Activated CD4-positive, alpha-beta T cell treated with anti-CD3 and anti-CD28 coated beads, Interleukin-2, amount 50 U/mL, for 24 hours (primary cell): ENCODE measurements around the gene IFT27.

Source experiments
- DNase-seq, 2 donors: peaks; one replicate each; pipeline ENCODE4 v3.0.0-alpha.2; 2020; ENCODE audit warnings: low read depth in 1 of 2, low spot score in 1 of 2

The IFT27 gene

GRCh38 chr22:36775964-36776669 lies at the start of gene IFT27:
Gene IFT27, minus strand, starts transcription at chr22:36776119. Its CDS starts 412 bp downstream, at chr22:36775707.
- DNase-seq: peak; percentile 86 to 98

- no peak for DNase-seq
Observed at GRCh38 chr22:36824655-36825054, 48.7 kb upstream of the IFT27 start.

GRCh38 chr22:36823186-36823839 lies 47.4 kb upstream of the IFT27 start:
- no peak for DNase-seq

GRCh38 chr22:36822581-36822980 lies 46.7 kb upstream of the IFT27 start:
- no peak for DNase-seq

- DNase-seq: no peak
Observed at GRCh38 chr22:36819112-36819511, 43.2 kb upstream of the IFT27 start.

GRCh38 chr22:36818010-36818642 lies 42.2 kb upstream of the IFT27 start:
- no peak for DNase-seq

- DNase-seq: no peak
Observed at GRCh38 chr22:36817525-36817848, 41.6 kb upstream of the IFT27 start.

GRCh38 chr22:36816636-36817524 lies 41.0 kb upstream of the IFT27 start, which contains the start of gene PVALB:
Gene PVALB, minus strand, starts transcription at chr22:36817035. Its CDS starts 30 bp downstream, at chr22:36817005.
- DNase-seq: no peak

- DNase-seq: no peak
Observed at GRCh38 chr22:36816339-36816635, 40.4 kb upstream of the IFT27 start.

GRCh38 chr22:36815558-36816338 lies 39.8 kb upstream of the IFT27 start:
- no peak for DNase-seq

GRCh38 chr22:36814801-36815200 lies 38.9 kb upstream of the IFT27 start:
- no peak for DNase-seq

GRCh38 chr22:36811094-36811800 lies 35.3 kb upstream of the IFT27 start:
- DNase-seq: no peak

- no peak for DNase-seq
Observed at GRCh38 chr22:36809351-36809750, 33.4 kb upstream of the IFT27 start.

GRCh38 chr22:36808721-36809344 lies 32.9 kb upstream of the IFT27 start:
- DNase-seq: no peak

GRCh38 chr22:36807627-36808026 lies 31.7 kb upstream of the IFT27 start:
- no peak for DNase-seq

- no peak for DNase-seq
Observed at GRCh38 chr22:36806835-36807234, 30.9 kb upstream of the IFT27 start.

- DNase-seq: no peak
Observed at GRCh38 chr22:36803358-36803757, 27.4 kb upstream of the IFT27 start.

- no peak for DNase-seq
Observed at GRCh38 chr22:36798674-36799066, 22.8 kb upstream of the IFT27 start.

- DNase-seq: no peak
Observed at GRCh38 chr22:36797911-36798673, 22.2 kb upstream of the IFT27 start.
